PFSK-1 (cell line): ENCODE results near the gene TRPT1.

Source experiments
- POLR2AphosphoS5 ChIP-seq: IDR thresholded peaks from 2 replicates; pipeline ENCODE4 v1.6.1; 2012; ENCODE audit warnings: low read depth, mild to moderate bottlenecking, control low read depth, low read length, moderate library complexity
- REST ChIP-seq, 2 experiments: IDR thresholded peaks; 2 replicates each; pipeline versions ENCODE4 v1.6.1 to v1.8.0; 2011 to 2012; ENCODE audit warnings: low read depth in 2 of 2, low read length in 2 of 2, control low read depth in 1 of 2, inconsistent platforms in 1 of 2, mild to moderate bottlenecking in 1 of 2, moderate library complexity in 1 of 2; ENCODE audit not compliant: insufficient read depth in 1 of 2
- SIN3A ChIP-seq: IDR thresholded peaks from 2 replicates; pipeline ENCODE4 v1.6.1; 2012; ENCODE audit warnings: mild to moderate bottlenecking, low read length, moderate library complexity, borderline replicate concordance; ENCODE audit not compliant: insufficient read depth
- TAF1 ChIP-seq: IDR thresholded peaks from 2 replicates; pipeline ENCODE4 v1.6.1; 2012; ENCODE audit warnings: low read length, control low read depth, borderline replicate concordance; ENCODE audit not compliant: insufficient read depth

- no peak for TF ChIP-seq POLR2AphosphoS5
- TF ChIP-seq TAF1: no peak
- no peak for TF ChIP-seq REST (IDR thresholded peaks at IDR 0.05; ENCODE audit: insufficient read depth in 1 of 2, low read depth in 2 of 2, low read length in 2 of 2)
- TF ChIP-seq SIN3A: no peak
Measured at GRCh38 chr11:64244107-64244506, 18.1 kb upstream of the TRPT1 start.
